Activated CD8-positive, alpha-beta memory T cell treated with anti-CD3 and anti-CD28 coated beads, Interleukin-2, amount 50 U/mL, for 1 hour (primary cell): ENCODE data around the gene GRIK4.

Source experiments
- DNase-seq: peaks from one replicate; pipeline ENCODE4 v3.0.0-alpha.2; 2020; ENCODE audit errors: extremely low read depth

GRIK4 gene

GRCh38 chr11:120525261-120526171, 14.0 kb downstream of the GRIK4 start:
- DNase-seq = no peak

DNA sequence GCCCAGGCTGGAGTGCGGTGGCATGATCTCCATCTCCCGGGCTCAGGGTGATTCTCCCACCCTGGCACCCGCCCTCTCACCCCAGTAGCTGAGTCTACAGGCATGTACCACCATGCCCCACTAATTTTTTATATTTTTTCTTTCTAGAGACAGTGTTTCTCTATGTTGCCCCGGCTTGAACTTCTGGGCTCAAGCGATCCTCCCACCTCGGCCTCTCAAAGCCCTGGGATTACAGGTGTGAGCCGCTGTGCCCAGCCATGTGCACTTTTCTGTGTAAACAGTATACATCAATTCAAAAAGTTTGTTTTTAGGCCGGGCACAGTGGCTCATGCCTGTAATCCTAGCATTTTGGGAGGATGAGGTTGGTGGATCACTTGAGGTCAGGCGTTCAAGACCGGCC, 14.7 kb downstream of the GRIK4 start:
- no peak for DNase-seq

- no peak for DNase-seq
Observed at GRCh38 chr11:120527111-120527761, 15.7 kb downstream of the GRIK4 start.

DNA sequence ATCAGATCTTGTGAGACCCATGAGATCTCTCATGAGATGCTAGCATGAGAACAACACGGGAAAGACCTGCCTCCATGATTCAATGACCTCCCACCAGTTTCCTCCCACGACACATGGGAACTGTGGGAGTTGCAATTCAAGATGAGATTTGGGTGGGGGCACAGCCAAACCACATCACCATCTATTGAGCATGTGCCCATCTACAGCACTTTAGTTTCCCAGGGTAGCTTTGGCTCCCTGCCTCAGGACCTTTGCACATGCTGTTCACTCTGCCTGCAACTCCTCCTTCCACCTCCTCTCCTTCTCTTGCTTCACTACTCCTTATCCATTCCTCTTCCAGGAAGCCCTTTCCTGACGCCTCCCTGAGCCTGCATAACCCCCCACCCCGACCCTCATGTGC, 17.2 kb downstream of the GRIK4 start:
- DNase-seq = no peak

DNA sequence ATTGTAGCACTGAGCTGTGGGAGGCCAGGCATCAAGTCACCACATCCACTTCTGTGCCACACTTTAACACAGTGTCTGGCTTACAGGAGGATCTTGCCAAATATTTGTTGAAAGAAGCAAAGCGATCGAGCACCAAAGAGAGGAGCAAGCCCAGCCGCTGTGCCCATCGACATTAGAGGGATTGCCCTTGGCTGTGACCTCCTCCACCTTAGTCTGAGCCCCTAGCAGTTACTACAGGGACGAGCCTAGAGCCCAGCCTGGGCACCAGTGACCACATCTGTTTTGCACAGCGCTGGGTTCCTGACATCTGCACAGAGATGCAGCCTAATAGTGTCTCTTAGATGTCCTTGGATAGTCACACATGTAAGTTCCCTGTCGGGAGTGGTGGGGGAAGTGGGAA, 17.7 kb downstream of the GRIK4 start:
- no peak for DNase-seq

GRCh38 chr11:120529911-120530310, 18.4 kb downstream of the GRIK4 start:
- no peak for DNase-seq

GRCh38 chr11:120532082-120532831, 20.7 kb downstream of the GRIK4 start:
- no peak for DNase-seq

DNA sequence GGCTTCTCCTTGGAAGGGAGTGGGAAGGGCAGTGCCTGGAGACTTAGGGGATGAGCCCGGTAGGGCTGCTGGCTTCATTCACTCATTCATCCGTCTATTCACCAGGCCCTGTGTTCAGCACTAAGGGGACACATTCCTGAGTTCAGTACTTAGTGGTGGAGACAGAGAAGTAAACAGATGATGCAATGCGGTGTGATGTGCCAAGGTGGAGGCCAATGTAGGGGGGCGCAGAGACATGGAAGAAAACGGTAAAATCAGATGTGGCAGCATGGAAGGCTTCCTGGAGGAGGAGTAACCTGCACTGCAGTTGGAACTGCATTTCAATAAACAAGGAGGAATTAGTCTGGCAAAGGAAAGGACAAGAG, 21.3 kb downstream of the GRIK4 start:
- DNase-seq = no peak

DNA sequence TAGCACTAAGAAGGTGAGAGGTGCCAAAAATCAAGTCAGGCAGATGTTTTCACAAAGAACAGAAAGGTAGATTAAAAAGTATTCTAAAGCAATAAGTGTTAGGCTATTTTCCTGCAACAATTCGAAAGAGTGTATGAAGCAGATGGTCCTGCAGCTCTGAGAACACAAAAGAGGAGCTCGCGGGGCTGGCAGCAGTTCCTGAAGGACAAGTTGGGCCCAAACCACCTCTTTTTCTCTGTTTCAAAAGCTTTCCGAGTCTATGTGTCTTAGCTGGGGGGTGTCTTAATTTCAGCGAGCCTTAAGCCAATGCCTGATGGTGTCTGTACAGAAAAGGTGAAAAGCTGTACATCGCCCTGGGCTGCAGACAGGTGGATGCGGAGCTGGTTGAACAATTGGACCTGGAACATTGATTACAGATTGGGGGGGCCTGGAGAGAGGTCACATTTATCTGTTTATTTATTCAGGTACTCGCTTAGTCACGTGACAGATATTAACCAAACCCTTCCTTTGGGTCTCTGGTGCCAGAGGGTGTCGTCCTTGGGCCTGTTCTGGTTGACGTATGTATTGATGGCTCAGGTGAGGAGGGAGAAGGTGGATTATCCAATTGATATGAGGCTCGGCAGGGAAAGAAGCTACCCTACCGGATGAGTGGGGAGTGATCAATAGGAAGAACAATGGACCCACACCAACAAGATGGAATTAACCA, 24.7 kb downstream of the GRIK4 start:
- DNase-seq = no peak

- no peak for DNase-seq
Observed at GRCh38 chr11:120536797-120537169, 25.2 kb downstream of the GRIK4 start.

GRCh38 chr11:120537996-120538395, 26.4 kb downstream of the GRIK4 start:
- DNase-seq = no peak

DNA sequence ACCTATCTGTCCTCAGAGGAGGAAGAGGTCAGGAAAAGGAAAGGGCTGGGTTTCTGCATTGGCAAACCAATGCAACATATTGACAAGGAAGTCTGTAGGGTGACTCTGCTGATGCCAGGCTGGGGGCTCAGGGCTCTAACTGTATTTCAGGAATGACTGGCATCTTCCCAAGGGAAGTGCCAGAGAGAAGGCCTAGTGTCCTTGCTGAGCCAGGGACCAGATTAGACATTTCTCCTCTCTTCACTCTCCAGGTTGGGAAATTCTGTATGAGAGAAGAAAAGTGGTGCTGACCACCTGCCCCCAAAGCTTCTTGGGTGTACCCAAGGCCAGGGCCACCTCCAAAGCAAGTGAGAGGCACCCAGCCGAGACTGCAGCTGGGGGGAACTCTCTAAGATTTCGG, 27.2 kb downstream of the GRIK4 start:
- no peak for DNase-seq

- DNase-seq = no peak
Observed at GRCh38 chr11:120539667-120540369, 28.3 kb downstream of the GRIK4 start.

- DNase-seq = no peak
Observed at GRCh38 chr11:120540744-120541465, 29.4 kb downstream of the GRIK4 start.

DNA sequence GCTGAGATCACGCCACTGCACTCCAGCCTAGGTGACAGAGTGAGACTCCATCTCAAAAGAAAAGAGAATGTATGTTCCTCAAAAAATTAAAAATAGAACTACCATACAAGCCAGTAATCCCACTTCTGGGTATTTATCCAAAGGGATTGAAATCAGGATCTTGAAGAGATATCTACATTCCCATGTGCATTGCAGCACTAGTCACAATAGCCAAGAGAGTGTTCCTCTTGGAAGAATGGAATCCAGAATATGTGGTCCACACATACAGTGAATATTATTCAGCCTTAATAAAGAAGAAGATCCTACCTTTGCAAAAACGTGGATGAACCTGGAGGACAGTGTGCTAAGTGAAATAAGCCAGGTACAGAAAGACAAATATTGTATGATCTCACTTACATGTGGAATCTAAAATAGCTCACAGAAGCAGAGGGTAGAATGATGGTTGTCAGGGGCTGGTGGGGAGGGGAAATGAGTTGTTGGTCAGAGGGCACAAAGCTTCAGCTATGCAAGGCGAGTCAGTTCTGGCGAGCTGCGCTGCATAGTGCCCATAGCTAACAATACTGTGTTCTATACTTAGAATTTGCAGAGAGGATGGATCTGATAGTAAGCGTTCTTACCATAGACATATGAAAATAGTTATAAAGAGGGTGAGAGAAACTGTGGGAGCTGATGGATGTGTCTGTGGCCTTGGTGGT, 32.1 kb downstream of the GRIK4 start:
- no peak for DNase-seq

DNA sequence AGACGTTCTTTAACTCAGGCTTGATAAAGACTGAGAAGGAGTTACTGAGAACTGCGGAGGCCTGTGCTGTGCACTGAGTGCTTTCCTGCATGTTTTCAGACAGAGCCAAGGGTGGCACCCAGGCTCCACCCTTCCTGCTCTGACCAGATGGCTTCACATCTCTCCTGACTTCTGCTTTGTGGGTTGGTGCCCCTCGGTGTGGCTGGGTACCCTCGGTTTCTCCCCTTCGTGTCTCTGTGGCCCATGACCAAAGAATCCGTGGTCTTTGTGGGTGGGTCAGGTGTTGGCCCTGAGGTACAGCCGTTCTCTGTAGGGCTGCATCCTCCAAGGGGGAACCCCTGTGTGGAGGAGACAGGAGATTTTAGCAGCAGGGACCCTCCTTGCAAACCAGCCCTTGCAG, 34.3 kb downstream of the GRIK4 start:
- no peak for DNase-seq

- no peak for DNase-seq
Observed at GRCh38 chr11:120546312-120547205, 35.0 kb downstream of the GRIK4 start.

DNA sequence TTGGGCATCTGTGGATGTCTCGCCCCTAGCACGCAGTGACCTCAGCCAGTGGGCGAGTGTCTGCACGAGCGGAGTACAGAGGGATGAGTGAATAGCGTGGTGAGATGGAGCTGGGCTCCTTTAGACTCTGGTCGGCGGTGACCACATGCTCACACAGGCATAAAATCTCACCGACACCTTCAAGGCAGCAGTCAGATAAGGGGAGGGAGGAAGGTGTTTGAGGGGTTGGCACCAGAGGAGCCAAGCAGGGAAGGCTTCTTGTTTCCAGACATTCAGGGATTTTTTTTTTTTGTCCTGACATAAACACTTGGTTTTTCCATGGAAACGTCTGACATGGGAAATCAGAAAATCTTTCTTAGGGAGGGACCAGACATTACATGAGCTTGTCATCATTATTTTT, 35.8 kb downstream of the GRIK4 start:
- no peak for DNase-seq
